SU-DHL-6 (cell line): ENCODE measurements around the gene TIAM2.
"Not testable (repeated sequence)": the region's sequence is repeated elsewhere in the genome, so short reads cannot be mapped to it uniquely, and the experiment has no call there.

ENCODE experiments used
- H2AFZ ChIP-seq: fragments of 200-600 bp; sonication (generic); 2 replicates; pipeline ENCODE4 v1.6.1; 2014; ENCODE audit warnings: low read depth, mild to moderate bottlenecking, moderate library complexity, mixed read lengths, antibody characterized with exemption, low read length; ENCODE audit not compliant: severe bottlenecking
- H3F3A ChIP-seq: fragments of 200-600 bp; shearing (Covaris generic); 2 replicates; pipeline ENCODE4 v1.6.0; 2016; ENCODE audit warnings: antibody characterized with exemption, mild to moderate bottlenecking; ENCODE audit not compliant: insufficient read depth
- H3K27ac ChIP-seq: fragments of 200-600 bp; sonication (generic); 2 replicates; pipeline ENCODE4 v1.5.1; 2016; ENCODE audit warnings: low read depth, mild to moderate bottlenecking, low read length, moderate library complexity, mixed read lengths
- H3K27me3 ChIP-seq: fragments of 200-600 bp; sonication (generic), shearing (Covaris generic); 2 replicates; pipeline ENCODE4 v1.6.0; 2014; ENCODE audit warnings: mild to moderate bottlenecking, low read length
- H3K36me3 ChIP-seq: fragments of 200-600 bp; sonication (generic); 2 replicates; pipeline ENCODE4 v1.6.1; 2014; ENCODE audit warnings: mild to moderate bottlenecking, low read length, mixed read lengths
- H3K4me2 ChIP-seq: fragments of 300-600, 200-600 bp; shearing (Covaris generic), sonication (generic); 2 replicates; pipeline ENCODE4 v1.6.0; 2014; ENCODE audit warnings: low read length, low read depth, mild to moderate bottlenecking; ENCODE audit not compliant: poor library complexity, severe bottlenecking
- H3K4me3 ChIP-seq: fragments of 200-600 bp; sonication (generic); 2 replicates; pipeline ENCODE4 v1.5.1; 2014; ENCODE audit warnings: antibody characterized with exemption, low read length, mild to moderate bottlenecking, mixed read lengths; ENCODE audit not compliant: insufficient read depth, poor library complexity, severe bottlenecking
- H3K79me2 ChIP-seq: fragments of 200-600 bp; sonication (generic); 2 replicates; pipeline ENCODE4 v1.6.1; 2014; ENCODE audit warnings: mild to moderate bottlenecking, low read length, moderate library complexity; ENCODE audit not compliant: insufficient read depth
- H3K9ac ChIP-seq: fragments of 200-600 bp; sonication (generic); 2 replicates; pipeline ENCODE4 v1.7.0; 2014; ENCODE audit warnings: mild to moderate bottlenecking, low read length
- H3K9me2 ChIP-seq: fragments of 200-600 bp; sonication (generic); replicated peaks from 2 replicates; pipeline ENCODE4 v1.6.1; 2014; ENCODE audit warnings: low read length; ENCODE audit not compliant: insufficient read depth
- H3K9me3 ChIP-seq: fragments of 200-600 bp; sonication (generic); 2 replicates; pipeline ENCODE4 v1.6.1; 2014; ENCODE audit warnings: low read length, mixed read lengths; ENCODE audit not compliant: insufficient read depth
- H4K20me1 ChIP-seq: fragments of 200-600 bp; sonication (generic); 2 replicates; pipeline ENCODE4 v1.6.1; 2014; ENCODE audit warnings: low read depth, mild to moderate bottlenecking, antibody characterized with exemption, low read length, moderate library complexity, mixed read lengths
- CTCF ChIP-seq: fragments of 200-600 bp; sonication (generic); IDR thresholded peaks from one replicate; pipeline ENCODE4 v1.5.1; 2017; ENCODE audit warnings: antibody characterized with exemption, mild to moderate bottlenecking, low read length, moderate library complexity; ENCODE audit not compliant: insufficient read depth, poor library complexity, severe bottlenecking
- EZH2phosphoT487 ChIP-seq: fragments of 200-600 bp; sonication (generic), shearing (Covaris generic); conservative IDR thresholded peaks from 2 replicates; pipeline ENCODE4 v1.6.1; 2018; ENCODE audit warnings: mild to moderate bottlenecking, antibody characterized with exemption, low read length, moderate library complexity, mixed read lengths

TIAM2 gene

GRCh38 chr6:155181498-155181897 lies 186.4 kb downstream of the TIAM2 start:
- no peaks in the 10 kb centered on the region for H4K20me1 ChIP-seq
- H3K9me2 ChIP-seq, result no peaks in the 10 kb centered on the region
- TF ChIP-seq EZH2phosphoT487 (no peak), CTCF (no peak)
- no peak overlapping the region for H2AFZ ChIP-seq
- H3K9ac ChIP-seq, result peak overlapping the region; percentile 78
- H3K4me3 ChIP-seq, result peak overlapping the region; percentile 77
- peak overlapping the region; percentile 99 for H3K4me2 ChIP-seq
- H3K9me3 ChIP-seq, result no peaks in the 10 kb centered on the region
- H3K27me3 ChIP-seq, result no peaks in the 10 kb centered on the region
- H3K27ac ChIP-seq, result peak overlapping the region; percentile 97
- peaks cover 61% of the 10 kb centered on the region for H3F3A ChIP-seq
- no peaks in the 10 kb centered on the region for H3K36me3 ChIP-seq
- H3K79me2 ChIP-seq, result peaks cover 38% of the 10 kb centered on the region

- Histone ChIP-seq H3K9me3 (no peaks in the 10 kb centered on the region), H3K4me3 (peak overlapping the region; percentile 77), H4K20me1 (no peaks in the 10 kb centered on the region), H2AFZ (peak overlapping the region; percentile 23), H3K4me2 (peak overlapping the region; percentile 99), H3K27me3 (no peaks in the 10 kb centered on the region), H3K9ac (peak overlapping the region; percentile 78), H3K9me2 (no peaks in the 10 kb centered on the region), H3K79me2 (peaks cover 44% of the 10 kb centered on the region), H3F3A (peaks cover 55% of the 10 kb centered on the region), H3K36me3 (no peaks in the 10 kb centered on the region), H3K27ac (peak overlapping the region; percentile 97)
- no peak for TF ChIP-seq EZH2phosphoT487
- no peak for TF ChIP-seq CTCF
Observed at GRCh38 chr6:155182103-155182502, 187.0 kb downstream of the TIAM2 start.

GRCh38 chr6:155183095-155183494 lies 188.0 kb downstream of the TIAM2 start:
- Histone ChIP-seq H3K9ac (peak overlapping the region; percentile 78), H3K36me3 (0 out of 2 replicates have a peak, but pooled peaks cover 3% of the 10 kb centered on the region), H4K20me1 (no peaks in the 10 kb centered on the region), H2AFZ (no peak overlapping the region), H3K9me3 (no peaks in the 10 kb centered on the region), H3K27me3 (no peaks in the 10 kb centered on the region), H3K9me2 (no peaks in the 10 kb centered on the region), H3K79me2 (peaks cover 52% of the 10 kb centered on the region), H3F3A (peaks cover 47% of the 10 kb centered on the region), H3K4me3 (peak overlapping the region; percentile 77), H3K4me2 (peak overlapping the region; percentile 99), H3K27ac (peak overlapping the region; percentile 97)
- TF ChIP-seq CTCF (no peak), EZH2phosphoT487 (no peak)

GRCh38 chr6:155185041-155185440 lies 189.9 kb downstream of the TIAM2 start:
- Histone ChIP-seq H3K4me3 (peak overlapping the region; percentile 77), H3K9ac (peak overlapping the region; percentile 78), H3K4me2 (peak overlapping the region; percentile 99), H3K27ac (peak overlapping the region; percentile 97), H3F3A (peaks cover 31% of the 10 kb centered on the region), H3K79me2 (peaks cover 72% of the 10 kb centered on the region)
- H4K20me1 ChIP-seq, H3K9me2 ChIP-seq, H3K36me3 ChIP-seq, H3K9me3 ChIP-seq, H3K27me3 ChIP-seq, H2AFZ ChIP-seq: not testable (repeated sequence)
